OCI-LY7 (cell line): Measurements from ENCODE around the gene TERB1. TPM values are rescaled to one million over a fixed set of nuclear protein-coding genes. Genes with fewer than 3 reads are reported as not detected.

ENCODE experiments used
- BruUV-seq: library from RNA; stranded (reverse); fragments of 400-500 nt; replicated peaks from 2 replicates; lab custom pipeline; 2021; lab: Mats Ljungman, UMichigan
- CTCF ChIA-PET: fragments of 300-600 bp; sonication (Branson Sonifier 250); formaldehyde crosslinking; loops from one replicate; lab custom pipeline; 2022; ENCODE audit warnings: antibody characterized with exemption; ENCODE audit not compliant: unreplicated experiment; lab: Charles Lee
- POLR2A ChIA-PET: fragments of 300-600 bp; sonication (Branson Sonifier 250); formaldehyde crosslinking; loops from one replicate; lab custom pipeline; 2022; ENCODE audit warnings: antibody characterized with exemption; lab: Charles Lee
- DNase-seq: peaks from one replicate; pipeline ENCODE4 v3.0.0-alpha.2; 2015; ENCODE audit warnings: low spot score
- H2AFZ ChIP-seq: fragments of 200-600 bp; sonication (generic), shearing (Covaris generic); 2 replicates; pipeline ENCODE4 v1.6.1; 2014; ENCODE audit warnings: mild to moderate bottlenecking, antibody characterized with exemption, low read length, moderate library complexity
- H3K27ac ChIP-seq: fragments of 200-600 bp; sonication (generic); 2 replicates; pipeline ENCODE4 v1.5.1; 2014; ENCODE audit warnings: mixed run types, low read depth, mild to moderate bottlenecking, moderate library complexity, low read length, inconsistent platforms; ENCODE audit not compliant: poor library complexity, severe bottlenecking
- H3K36me3 ChIP-seq: fragments of 200-600 bp; sonication (generic); 2 replicates; pipeline ENCODE4 v1.6.1; 2014; ENCODE audit warnings: mild to moderate bottlenecking, antibody characterized with exemption, low read length, moderate library complexity, mixed read lengths; ENCODE audit not compliant: insufficient read depth
- H3K4me1 ChIP-seq: fragments of 200-600 bp; sonication (generic); 2 replicates; pipeline ENCODE4 v1.5.1; 2014; ENCODE audit warnings: mild to moderate bottlenecking, low read length; ENCODE audit not compliant: insufficient read depth, poor library complexity, severe bottlenecking
- H3K4me2 ChIP-seq: fragments of 200-600 bp; sonication (generic); 2 replicates; pipeline ENCODE4 v1.6.1; 2014; ENCODE audit warnings: mild to moderate bottlenecking, low read length
- H3K4me3 ChIP-seq: fragments of 200-600 bp; sonication (generic); 2 replicates; pipeline ENCODE4 v1.5.1; 2014; ENCODE audit warnings: mild to moderate bottlenecking, low read depth, low read length; ENCODE audit not compliant: poor library complexity, severe bottlenecking
- H3K79me2 ChIP-seq: fragments of 200-600 bp; sonication (generic); 2 replicates; pipeline ENCODE4 v1.6.1; 2016; ENCODE audit warnings: low read depth, mild to moderate bottlenecking, low read length, moderate library complexity, mixed read lengths; ENCODE audit not compliant: insufficient read depth
- H3K9me2 ChIP-seq: fragments of 200-600 bp; sonication (generic); 2 replicates; pipeline ENCODE4 v1.6.1; 2016; ENCODE audit warnings: mild to moderate bottlenecking, low read length, mixed read lengths; ENCODE audit not compliant: insufficient read depth
- H3K9me3 ChIP-seq: fragments of 200-600 bp; sonication (generic); 2 replicates; pipeline ENCODE4 v1.6.1; 2014; ENCODE audit warnings: mild to moderate bottlenecking, mixed run types, low read length, mixed read lengths
- H4K20me1 ChIP-seq: fragments of 200-600 bp; sonication (generic); 2 replicates; pipeline ENCODE4 v1.6.1; 2014; ENCODE audit warnings: mild to moderate bottlenecking, antibody characterized with exemption, low read length, moderate library complexity, mixed read lengths; ENCODE audit not compliant: insufficient read depth
- CTCF ChIP-seq: fragments of 200-600 bp; sonication (generic); conservative IDR thresholded peaks from 2 replicates; pipeline ENCODE4 v1.5.1; 2014; ENCODE audit warnings: mild to moderate bottlenecking, antibody characterized with exemption, low read length, moderate library complexity, mixed read lengths
- EZH2phosphoT487 ChIP-seq: fragments of 200-600 bp; sonication (generic); IDR thresholded peaks from 2 replicates; pipeline ENCODE4 v1.6.1; 2018; ENCODE audit warnings: low read depth, borderline replicate concordance, mild to moderate bottlenecking, mixed run types, antibody characterized with exemption, low read length, moderate library complexity, mixed read lengths
- intact Hi-C: fragments of 100-400 bp; cut with micrococcal nuclease; formaldehyde crosslinking; loops from one replicate; pipeline ENCODE4 v1.10.0; 2022; ENCODE audit not compliant: unreplicated experiment
- total RNA-seq, 2 experiments: library from RNA; depleted of rRNA in 1 of 2; stranded (reverse); fragments of >200 nt in 1 of 2; shearing (Covaris generic) in 1 of 2; gene quantifications; 2 replicates each; pipeline ENCODE4 v1.2.3, GENCODE V29; 2014 to 2022

TERB1 gene
- total RNA-seq, 2 experiments from 2014 or later = 0.17 TPM; not detected in 1

- ChIA-PET POLR2A (interaction anchor here (1.2 kb wide), 1 partner anchor 23 kb away, joined by 3 read pairs; the partner anchor contains the start of gene DYNC1LI2), CTCF (interaction anchor here (0.8 kb wide), 1 partner anchor 24 kb away, joined by 3 read pairs; the partner anchor contains the start of gene DYNC1LI2)
- H3K9me3 ChIP-seq = no peaks in the 10 kb centered on the region
- no peaks in the 10 kb centered on the region for H3K79me2 ChIP-seq
- H3K9me2 ChIP-seq = no peaks in the 10 kb centered on the region
- H4K20me1 ChIP-seq = no peaks in the 10 kb centered on the region
- no peak overlapping the region for H3K27ac ChIP-seq
- BruUV-seq = no TSS peak
- peaks cover 13% of the 10 kb centered on the region for H3K4me1 ChIP-seq
- intact Hi-C loops = no loop called here
- H2AFZ ChIP-seq = no peak overlapping the region
- DNase-seq = no peak
- H3K36me3 ChIP-seq = no peaks in the 10 kb centered on the region
- TF ChIP-seq CTCF (no peak), EZH2phosphoT487 (no peak)
- no peak overlapping the region for H3K4me2 ChIP-seq
- H3K4me3 ChIP-seq = no peak overlapping the region
Measured at GRCh38 chr16:66774981-66775380, 26.4 kb downstream of the TERB1 start.

- TF ChIP-seq EZH2phosphoT487 (no peak), CTCF (0 out of 2 replicates have a peak, but pooled peaks have one; percentile 22)
- Histone ChIP-seq H3K4me3 (no peak overlapping the region), H3K79me2 (no peaks in the 10 kb centered on the region), H3K4me1 (no peaks in the 10 kb centered on the region), H4K20me1 (no peaks in the 10 kb centered on the region), H3K9me2 (no peaks in the 10 kb centered on the region), H3K4me2 (no peak overlapping the region), H3K36me3 (no peaks in the 10 kb centered on the region), H2AFZ (no peak overlapping the region), H3K27ac (no peak overlapping the region), H3K9me3 (no peaks in the 10 kb centered on the region)
- ChIA-PET POLR2A (no interaction called here), CTCF (no interaction called here)
- intact Hi-C loops = no loop called here
- no peak for DNase-seq
- no TSS peak for BruUV-seq
Measured at GRCh38 chr16:66758086-66758485, 43.3 kb downstream of the TERB1 start.

- Histone ChIP-seq H3K9me3 (no peaks in the 10 kb centered on the region), H3K27ac (no peak overlapping the region), H2AFZ (no peak overlapping the region), H3K36me3 (no peaks in the 10 kb centered on the region), H3K79me2 (peaks cover 15% of the 10 kb centered on the region), H3K4me2 (no peak overlapping the region), H4K20me1 (peaks cover 12% of the 10 kb centered on the region; the same call in 1 of the 2 replicates), H3K9me2 (no peaks in the 10 kb centered on the region), H3K4me3 (no peak overlapping the region), H3K4me1 (peaks cover 7% of the 10 kb centered on the region)
- no peak for TF ChIP-seq CTCF
- TF ChIP-seq EZH2phosphoT487 = no peak
- intact Hi-C loops = loop anchor here (5.0 kb wide), 1 partner anchor 138 kb away; no protein-coding TSS in a partner anchor
- no TSS peak for BruUV-seq
- ChIA-PET POLR2A (interaction anchor here (0.7 to 1.0 kb wide), 2 partner anchors 15 to 106 kb away, joined by 3 to 12 read pairs; no protein-coding TSS in a partner anchor), CTCF (no interaction called here)
- DNase-seq = no peak
Measured at GRCh38 chr16:66754819-66755218, 46.6 kb downstream of the TERB1 start.
